Esophagus squamous epithelium (tissue), 5 donors: ENCODE measurements around the gene ATP10A. TPM values are rescaled to one million over a fixed set of nuclear protein-coding genes. Genes with fewer than 3 reads are reported as not detected.

ENCODE experiments used
- DNase-seq: peaks from one replicate; lab custom pipeline; 2025; lab: John Stamatoyannopoulos, UW
- H3K27ac ChIP-seq, 4 donors: fragments of 200-600 bp; sonication (generic); one replicate each; pipeline ENCODE4 v1.5.1; 2016 to 2019; ENCODE audit warnings: mild to moderate bottlenecking in 1 of 4
- H3K27me3 ChIP-seq, 4 donors: fragments of 200-600 bp; sonication (generic); 1 replicate in 3 of 4; 2 replicates in 1 of 4; pipeline versions ENCODE4 v1.5.1 to v1.6.0; 2017 to 2021; ENCODE audit warnings: antibody characterized with exemption in 1 of 4
- H3K36me3 ChIP-seq, 3 donors: fragments of 200-600 bp; sonication (generic); one replicate each; pipeline ENCODE4 v1.5.1; 2016 to 2019
- H3K4me1 ChIP-seq, 3 donors: fragments of 200-600 bp; sonication (generic); one replicate each; pipeline ENCODE4 v1.5.1; 2017 to 2019
- H3K4me3 ChIP-seq, 4 donors: fragments of 200-600 bp; sonication (generic); 1 replicate in 3 of 4; 2 replicates in 1 of 4; pipeline ENCODE4 v1.5.1; 2016 to 2019; ENCODE audit warnings: mild to moderate bottlenecking in 2 of 4, moderate library complexity in 1 of 4
- H3K9me3 ChIP-seq, 3 donors: fragments of 200-600 bp; sonication (generic); one replicate each; pipeline ENCODE4 v1.5.1; 2016 to 2019
- POLR2A ChIP-seq, 4 donors: fragments of 450-650 bp; IDR thresholded peaks; one replicate each; pipeline ENCODE4 v1.6.1; 2017; ENCODE audit warnings: antibody characterized with exemption in 4 of 4, mild to moderate bottlenecking in 4 of 4, moderate library complexity in 3 of 4
- WGBS, 2 donors: methylation state at CpG; one replicate each; pipeline ENCODE4 v1.1.5; 2018; 5-methylcytosine and 5-hydroxymethylcytosine counted together
- intact Hi-C: fragments of 100-400 bp; cut with DNase I; formaldehyde crosslinking; loops from one replicate; pipeline ENCODE4 v1.15.0; 2022
- total RNA-seq, 4 donors: library from RNA; depleted of rRNA; stranded (reverse); fragments of >200 nt; gene quantifications; one replicate each; pipeline ENCODE4 v1.1.0, GENCODE V29; 2016
- TF ChIP-seq, protein P1 (sequence below), 6 experiments: fragments of 450-650 bp in 4 of 6; fragments of 200-600 bp in 2 of 6; sonication (generic) in 2 of 6; IDR thresholded peaks; one replicate each; pipeline ENCODE4 v1.5.1; 2016 to 2019; ENCODE audit warnings: antibody characterized with exemption in 6 of 6, mild to moderate bottlenecking in 4 of 6, moderate library complexity in 4 of 6
- donor health status: DM: yes; HTN: yes; CAD: no.

ATP10A gene
- total RNA-seq, 4 donors from 2014 or later, result 0.88 to 6.3 (median 1.9) TPM

DNA sequence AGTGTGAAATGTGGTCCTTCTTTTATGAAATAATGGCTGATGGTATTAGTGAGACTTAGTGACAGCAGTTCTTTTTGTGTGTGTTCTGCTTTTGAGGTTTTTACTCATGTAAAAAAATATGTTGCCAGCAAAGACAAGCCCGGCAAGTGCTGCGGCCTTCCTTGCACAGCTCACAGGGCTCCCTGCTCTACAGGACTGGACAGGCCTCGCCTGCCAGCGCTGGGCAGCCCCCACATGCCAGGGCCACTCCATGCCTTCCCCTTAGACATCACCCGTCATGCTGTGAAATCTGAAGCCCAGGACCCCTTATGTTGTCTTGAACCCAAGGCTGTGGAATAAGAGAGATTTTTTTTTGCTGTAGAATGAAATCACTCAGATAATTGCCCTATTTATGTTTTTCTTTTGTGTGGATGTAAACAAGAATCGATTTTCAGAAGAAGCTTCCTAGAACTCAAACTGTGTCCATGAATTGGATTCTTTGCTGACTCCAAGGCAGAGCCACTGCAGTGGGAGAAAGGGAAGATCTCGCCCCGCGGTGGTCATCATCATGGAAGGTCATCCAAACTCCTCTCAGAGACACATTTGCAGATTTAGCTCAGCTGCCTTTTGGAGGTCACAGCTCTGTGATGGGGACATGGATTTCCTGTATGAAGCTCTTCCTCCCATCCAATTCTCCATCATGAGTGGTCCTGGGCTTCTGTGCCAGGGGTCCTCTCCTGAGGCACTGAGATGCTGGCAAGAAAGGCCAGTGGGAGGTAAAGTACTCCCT, 150.8 kb downstream of the ATP10A start:
- TF ChIP-seq, protein P1, sequence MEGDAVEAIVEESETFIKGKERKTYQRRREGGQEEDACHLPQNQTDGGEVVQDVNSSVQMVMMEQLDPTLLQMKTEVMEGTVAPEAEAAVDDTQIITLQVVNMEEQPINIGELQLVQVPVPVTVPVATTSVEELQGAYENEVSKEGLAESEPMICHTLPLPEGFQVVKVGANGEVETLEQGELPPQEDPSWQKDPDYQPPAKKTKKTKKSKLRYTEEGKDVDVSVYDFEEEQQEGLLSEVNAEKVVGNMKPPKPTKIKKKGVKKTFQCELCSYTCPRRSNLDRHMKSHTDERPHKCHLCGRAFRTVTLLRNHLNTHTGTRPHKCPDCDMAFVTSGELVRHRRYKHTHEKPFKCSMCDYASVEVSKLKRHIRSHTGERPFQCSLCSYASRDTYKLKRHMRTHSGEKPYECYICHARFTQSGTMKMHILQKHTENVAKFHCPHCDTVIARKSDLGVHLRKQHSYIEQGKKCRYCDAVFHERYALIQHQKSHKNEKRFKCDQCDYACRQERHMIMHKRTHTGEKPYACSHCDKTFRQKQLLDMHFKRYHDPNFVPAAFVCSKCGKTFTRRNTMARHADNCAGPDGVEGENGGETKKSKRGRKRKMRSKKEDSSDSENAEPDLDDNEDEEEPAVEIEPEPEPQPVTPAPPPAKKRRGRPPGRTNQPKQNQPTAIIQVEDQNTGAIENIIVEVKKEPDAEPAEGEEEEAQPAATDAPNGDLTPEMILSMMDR (IDR thresholded peaks at IDR 0.05), result no peak
- no peak for TF ChIP-seq POLR2A (IDR thresholded peaks at IDR 0.05)
- H3K27me3 ChIP-seq, result no peaks in the 10 kb centered on the region
- WGBS, 2 donors, result 72 to 77% methylated on average over 8 of the region's 9 CpGs
- no peak for DNase-seq
- H3K4me1 ChIP-seq, result no peaks in the 10 kb centered on the region
- no peaks in the 10 kb centered on the region for H3K9me3 ChIP-seq
- no peak overlapping the region for H3K27ac ChIP-seq
- intact Hi-C loops, result no loop called here
- H3K4me3 ChIP-seq, result no peak overlapping the region
- H3K36me3 ChIP-seq, result peaks cover 0 to 8% (median 0%) of the 10 kb centered on the region in 3 donors

DNA sequence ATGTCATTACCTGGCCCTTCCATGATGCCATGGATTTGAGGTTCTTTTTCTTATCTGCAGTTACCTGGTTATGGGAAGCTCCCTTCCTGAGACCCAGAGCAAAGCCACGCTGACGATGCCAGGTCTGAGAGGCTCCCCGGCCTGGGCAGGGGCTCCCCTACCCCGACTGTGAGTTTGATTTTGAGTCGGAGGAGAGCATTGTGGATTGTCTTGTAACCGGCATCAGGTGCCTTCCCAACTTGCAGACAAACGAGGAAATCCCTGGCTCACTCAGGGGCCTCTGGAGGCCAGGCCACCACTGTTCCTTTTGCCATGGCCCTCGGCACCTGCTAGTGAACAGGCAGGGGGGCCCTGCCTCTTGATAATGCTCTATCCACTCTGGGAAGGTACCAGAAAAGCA, 151.4 kb downstream of the ATP10A start:
- H3K4me1 ChIP-seq, result no peaks in the 10 kb centered on the region
- TF ChIP-seq, protein P1 (IDR thresholded peaks at IDR 0.05), result no peak
- no peak for TF ChIP-seq POLR2A (IDR thresholded peaks at IDR 0.05)
- H3K27ac ChIP-seq, result no peak overlapping the region
- intact Hi-C loops, result no loop called here
- H3K9me3 ChIP-seq, result no peaks in the 10 kb centered on the region
- WGBS, 2 donors, result 85% methylated on average over 4 of the region's 8 CpGs; no CpG with 5 or more reads in 1 of the 2 donors
- H3K36me3 ChIP-seq, result peaks cover 0 to 8% (median 0%) of the 10 kb centered on the region in 3 donors
- DNase-seq, result no peak
- H3K27me3 ChIP-seq, result no peaks in the 10 kb centered on the region
- H3K4me3 ChIP-seq, result no peak overlapping the region

DNA sequence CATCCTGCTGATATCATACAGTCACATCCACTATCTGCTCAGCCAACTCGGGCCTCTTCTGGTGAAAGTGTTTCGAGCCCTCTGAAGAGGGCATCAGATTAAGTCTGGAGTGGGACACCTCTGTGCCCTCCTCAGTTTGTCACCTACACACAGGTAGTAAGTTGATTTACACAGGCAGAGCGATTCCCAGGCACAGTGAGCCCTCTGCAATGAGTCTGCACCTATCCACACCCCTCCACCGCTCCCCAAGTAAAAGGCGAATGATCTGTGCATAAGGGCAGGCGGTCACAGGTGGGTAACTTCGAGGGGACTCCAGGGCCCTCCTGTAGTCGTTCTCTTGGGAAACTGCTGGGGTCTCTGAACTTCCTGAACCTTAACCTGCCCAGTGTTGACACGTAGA, 152.0 kb downstream of the ATP10A start:
- Histone ChIP-seq H3K9me3 (no peaks in the 10 kb centered on the region), H3K27me3 (no peaks in the 10 kb centered on the region), H3K27ac (no peak overlapping the region), H3K4me1 (no peaks in the 10 kb centered on the region), H3K4me3 (no peak overlapping the region), H3K36me3 (peaks cover 0 to 8% (median 0%) of the 10 kb centered on the region in 3 donors)
- WGBS, 2 donors, result 67 to 86% methylated on average over 1 to 7 of the region's 9 CpGs
- no peak for TF ChIP-seq POLR2A (IDR thresholded peaks at IDR 0.05)
- TF ChIP-seq, protein P1 (IDR thresholded peaks at IDR 0.05), result no peak
- no peak for DNase-seq
- intact Hi-C loops, result no loop called here

DNA sequence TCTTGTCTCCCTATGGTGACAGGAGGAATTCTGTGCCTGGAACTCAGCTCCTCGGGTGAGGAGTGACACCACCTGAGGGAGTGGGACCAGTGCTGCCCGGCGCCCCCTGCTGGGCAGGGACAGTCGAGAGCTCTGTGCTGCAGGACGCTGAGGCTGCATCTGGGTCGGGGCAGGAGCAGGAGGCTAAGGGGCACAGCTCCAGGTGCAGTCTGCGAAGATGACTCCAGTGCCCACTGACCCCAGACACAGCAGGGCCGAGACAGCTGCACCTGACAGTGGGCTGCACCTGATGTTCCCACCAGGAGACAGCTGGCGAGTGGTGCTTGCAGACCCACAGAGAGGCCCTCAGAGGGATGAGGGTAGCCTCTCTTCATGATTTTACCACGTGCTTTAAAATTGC, 152.9 kb downstream of the ATP10A start:
- intact Hi-C loops, result no loop called here
- H3K27ac ChIP-seq, result no peak overlapping the region
- TF ChIP-seq, protein P1 (IDR thresholded peaks at IDR 0.05), result peak in 5 of 6 experiments; percentile 39 to 69 (median 43)
- TF ChIP-seq POLR2A (IDR thresholded peaks at IDR 0.05), result no peak
- peaks cover 0 to 8% (median 0%) of the 10 kb centered on the region in 3 donors for H3K36me3 ChIP-seq
- no peaks in the 10 kb centered on the region for H3K9me3 ChIP-seq
- WGBS, 2 donors, result 51 to 77% methylated on average over 3 to 8 of the region's 10 CpGs
- no peaks in the 10 kb centered on the region for H3K4me1 ChIP-seq
- no peak overlapping the region for H3K4me3 ChIP-seq
- no peak for DNase-seq
- no peaks in the 10 kb centered on the region for H3K27me3 ChIP-seq

DNA sequence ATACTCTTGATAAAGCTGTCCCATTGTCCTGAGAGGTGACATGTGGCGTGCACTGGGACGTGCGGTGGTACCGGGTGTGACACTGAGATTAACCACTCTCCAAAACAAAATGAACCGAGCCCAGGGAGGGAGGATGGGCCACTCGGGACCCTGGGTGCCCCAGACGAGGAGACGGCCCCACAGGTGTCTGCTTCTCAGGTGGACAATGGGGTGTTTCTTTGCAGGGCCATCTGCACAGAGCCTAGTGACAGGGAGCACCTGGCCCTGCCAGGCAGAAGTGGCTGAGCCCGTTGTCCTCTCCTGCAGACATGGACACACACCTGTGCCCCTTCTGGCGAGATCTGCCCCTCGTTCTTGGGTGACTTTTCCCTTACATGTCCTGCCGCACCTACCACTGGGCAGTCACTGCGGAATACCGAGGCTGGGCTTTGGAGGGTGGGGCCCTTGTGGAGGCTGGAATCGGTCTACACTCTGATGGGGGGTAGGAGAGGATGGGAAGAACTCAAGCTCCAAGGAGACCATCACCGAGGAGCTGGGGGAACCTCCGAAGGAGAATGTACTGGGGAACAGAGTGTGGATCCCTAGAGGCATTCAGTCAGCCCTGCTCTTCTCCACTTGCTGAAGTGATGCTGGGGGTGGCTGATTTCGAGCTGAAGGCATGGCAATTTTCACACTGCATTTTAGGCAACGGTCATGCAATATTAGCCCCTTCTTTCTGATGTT, 153.5 kb downstream of the ATP10A start:
- peaks cover 0 to 8% (median 0%) of the 10 kb centered on the region in 3 donors for H3K36me3 ChIP-seq
- no peaks in the 10 kb centered on the region for H3K27me3 ChIP-seq
- DNase-seq, result no peak
- no peak overlapping the region for H3K27ac ChIP-seq
- H3K9me3 ChIP-seq, result no peaks in the 10 kb centered on the region
- TF ChIP-seq, protein P1 (IDR thresholded peaks at IDR 0.05), result no peak
- no peak for TF ChIP-seq POLR2A (IDR thresholded peaks at IDR 0.05)
- intact Hi-C loops, result no loop called here
- H3K4me3 ChIP-seq, result no peak overlapping the region
- WGBS, 2 donors, result 70 to 77% methylated on average over 5 to 9 of the region's 19 CpGs
- H3K4me1 ChIP-seq, result no peaks in the 10 kb centered on the region
